22Rv1 (cell line): Measurements from ENCODE around the gene ZSCAN16.

ENCODE experiments used
- ZFX ChIP-seq: fragments of 450-650 bp; IDR thresholded peaks from 2 replicates; pipeline ENCODE4 v1.6.1; 2017; ENCODE audit warnings: antibody characterized with exemption, borderline replicate concordance
- TF ChIP-seq, protein P1 (sequence below): fragments of 450-650 bp; IDR thresholded peaks from 2 replicates; pipeline ENCODE4 v1.5.1; 2017; ENCODE audit warnings: mild to moderate bottlenecking

DNA sequence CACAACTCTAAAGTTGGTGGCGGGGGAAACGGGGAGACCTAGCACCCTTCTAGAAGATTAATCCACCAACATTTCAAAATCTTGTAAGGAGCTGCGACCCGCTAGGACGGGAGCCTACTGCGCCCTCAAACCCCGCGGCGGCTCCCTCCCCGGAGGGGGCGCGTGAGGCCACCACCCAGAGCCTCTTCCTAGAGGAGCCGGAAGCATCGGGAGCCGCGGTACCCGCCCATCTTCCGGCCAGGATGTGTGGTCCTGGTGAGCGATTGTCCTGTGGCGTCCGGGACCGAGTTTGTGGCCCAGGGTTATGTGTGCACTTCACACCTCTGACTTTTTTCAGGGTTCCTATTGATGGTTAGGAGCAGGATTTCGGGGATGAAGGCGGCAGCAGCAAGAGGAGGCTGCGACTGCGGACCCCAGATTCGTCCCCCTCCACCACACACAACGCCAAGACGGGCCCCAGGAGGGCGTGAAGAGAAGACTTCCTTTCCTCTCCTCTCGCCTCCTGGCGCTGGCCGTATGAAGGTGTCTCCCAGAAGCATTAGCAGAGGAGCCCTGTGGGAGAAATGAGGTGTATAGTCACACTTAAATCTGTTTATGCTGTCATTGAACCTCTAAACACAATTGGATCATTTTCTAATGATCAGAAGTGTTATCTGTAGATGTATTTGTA is 33.4 kb upstream of the ZSCAN16 start:
- TF ChIP-seq, protein P1, sequence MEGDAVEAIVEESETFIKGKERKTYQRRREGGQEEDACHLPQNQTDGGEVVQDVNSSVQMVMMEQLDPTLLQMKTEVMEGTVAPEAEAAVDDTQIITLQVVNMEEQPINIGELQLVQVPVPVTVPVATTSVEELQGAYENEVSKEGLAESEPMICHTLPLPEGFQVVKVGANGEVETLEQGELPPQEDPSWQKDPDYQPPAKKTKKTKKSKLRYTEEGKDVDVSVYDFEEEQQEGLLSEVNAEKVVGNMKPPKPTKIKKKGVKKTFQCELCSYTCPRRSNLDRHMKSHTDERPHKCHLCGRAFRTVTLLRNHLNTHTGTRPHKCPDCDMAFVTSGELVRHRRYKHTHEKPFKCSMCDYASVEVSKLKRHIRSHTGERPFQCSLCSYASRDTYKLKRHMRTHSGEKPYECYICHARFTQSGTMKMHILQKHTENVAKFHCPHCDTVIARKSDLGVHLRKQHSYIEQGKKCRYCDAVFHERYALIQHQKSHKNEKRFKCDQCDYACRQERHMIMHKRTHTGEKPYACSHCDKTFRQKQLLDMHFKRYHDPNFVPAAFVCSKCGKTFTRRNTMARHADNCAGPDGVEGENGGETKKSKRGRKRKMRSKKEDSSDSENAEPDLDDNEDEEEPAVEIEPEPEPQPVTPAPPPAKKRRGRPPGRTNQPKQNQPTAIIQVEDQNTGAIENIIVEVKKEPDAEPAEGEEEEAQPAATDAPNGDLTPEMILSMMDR, result no peak
- TF ChIP-seq ZFX, result no peak
